ENCODE results near the gene CACNA1I.

GRCh38 chr22:39735776-39736175 lies 165.2 kb downstream of the CACNA1I start:
- TF ChIP-seq EP300 (IDR thresholded peaks at IDR 0.05; ENCODE audit: borderline replicate concordance in 1 of 2, low read depth in 1 of 2, low read length in 1 of 2) (no peak), EZH2phosphoT487 (IDR thresholded peaks at IDR 0.05; ENCODE audit: borderline replicate concordance, low read depth) (no peak), NRF1 (IDR thresholded peaks at IDR 0.05; ENCODE audit: low read depth, low read length) (no peak), YY1 (IDR thresholded peaks at IDR 0.05; ENCODE audit: low read depth) (no peak), MAX (IDR thresholded peaks at IDR 0.05; ENCODE audit: low read depth) (no peak), FOXM1 (IDR thresholded peaks at IDR 0.05; ENCODE audit: low read depth) (no peak), ZBTB33 (IDR thresholded peaks at IDR 0.05; ENCODE audit: borderline replicate concordance, low read depth) (no peak), GATA2 (CRISPR knock-in tag; IDR thresholded peaks at IDR 0.05) (no peak), TAF1 (IDR thresholded peaks at IDR 0.05; ENCODE audit: borderline replicate concordance, low read depth, low read length) (no peak), POLR2AphosphoS5 (IDR thresholded peaks at IDR 0.05; ENCODE audit: low read depth, low read length) (no peak)
- TF ChIP-seq, protein P1, sequence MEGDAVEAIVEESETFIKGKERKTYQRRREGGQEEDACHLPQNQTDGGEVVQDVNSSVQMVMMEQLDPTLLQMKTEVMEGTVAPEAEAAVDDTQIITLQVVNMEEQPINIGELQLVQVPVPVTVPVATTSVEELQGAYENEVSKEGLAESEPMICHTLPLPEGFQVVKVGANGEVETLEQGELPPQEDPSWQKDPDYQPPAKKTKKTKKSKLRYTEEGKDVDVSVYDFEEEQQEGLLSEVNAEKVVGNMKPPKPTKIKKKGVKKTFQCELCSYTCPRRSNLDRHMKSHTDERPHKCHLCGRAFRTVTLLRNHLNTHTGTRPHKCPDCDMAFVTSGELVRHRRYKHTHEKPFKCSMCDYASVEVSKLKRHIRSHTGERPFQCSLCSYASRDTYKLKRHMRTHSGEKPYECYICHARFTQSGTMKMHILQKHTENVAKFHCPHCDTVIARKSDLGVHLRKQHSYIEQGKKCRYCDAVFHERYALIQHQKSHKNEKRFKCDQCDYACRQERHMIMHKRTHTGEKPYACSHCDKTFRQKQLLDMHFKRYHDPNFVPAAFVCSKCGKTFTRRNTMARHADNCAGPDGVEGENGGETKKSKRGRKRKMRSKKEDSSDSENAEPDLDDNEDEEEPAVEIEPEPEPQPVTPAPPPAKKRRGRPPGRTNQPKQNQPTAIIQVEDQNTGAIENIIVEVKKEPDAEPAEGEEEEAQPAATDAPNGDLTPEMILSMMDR (IDR thresholded peaks at IDR 0.05), result no peak

All from SK-N-SH (cell line).